Stimulated activated CD4-positive, alpha-beta T cell treated with anti-CD3 and anti-CD28 coated beads, Interleukin-12 subunit alpha, Interleukin-12 subunit beta, amount 100 ng/mL, for 24 hours (primary cell): ENCODE measurements around the gene KIF26B.

Experiments
- DNase-seq, 2 experiments: peaks; one replicate each; pipeline ENCODE4 v3.0.0-alpha.2; 2020; ENCODE audit warnings: low read depth in 2 of 2

The KIF26B gene

DNA sequence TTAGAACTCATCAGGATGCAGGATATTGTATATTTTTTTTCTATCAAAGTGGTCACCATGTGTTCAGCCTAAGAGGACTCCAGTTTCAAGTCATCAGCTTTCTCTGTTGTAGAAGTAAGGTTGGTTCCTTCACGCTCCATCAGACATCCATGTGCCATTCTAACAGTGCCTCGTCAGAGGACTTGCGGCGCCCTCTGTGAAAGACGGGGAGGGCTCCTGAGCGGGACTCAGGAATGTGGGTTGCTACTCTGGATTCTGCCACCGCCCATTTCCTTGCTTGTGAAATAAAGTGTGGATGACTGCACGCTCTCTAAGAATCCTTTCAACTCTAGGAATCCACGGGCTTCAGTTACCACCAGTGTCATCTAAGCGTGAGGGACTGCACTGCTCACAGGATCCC lies 593.5 kb downstream of the KIF26B start:
- no peak for DNase-seq

DNA sequence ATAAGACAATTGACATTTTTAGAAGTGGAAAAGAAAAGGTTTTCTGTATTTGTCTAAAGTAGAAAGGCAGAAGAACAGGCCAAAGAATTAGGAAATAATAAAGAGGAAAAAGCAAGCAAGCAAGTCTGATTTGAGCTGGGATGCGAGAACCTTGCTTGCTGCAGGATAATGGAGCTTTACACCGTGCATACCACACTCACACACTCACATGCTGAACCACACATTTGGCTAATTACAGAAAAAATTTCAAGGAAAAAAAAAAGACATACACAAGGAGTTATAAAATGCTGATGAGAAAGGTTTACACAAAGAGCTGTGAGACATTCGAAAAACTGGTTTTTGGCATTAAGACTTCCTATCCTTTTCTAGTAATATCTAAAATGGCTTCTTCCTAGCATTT lies 593.9 kb downstream of the KIF26B start:
- no peak for DNase-seq

DNA sequence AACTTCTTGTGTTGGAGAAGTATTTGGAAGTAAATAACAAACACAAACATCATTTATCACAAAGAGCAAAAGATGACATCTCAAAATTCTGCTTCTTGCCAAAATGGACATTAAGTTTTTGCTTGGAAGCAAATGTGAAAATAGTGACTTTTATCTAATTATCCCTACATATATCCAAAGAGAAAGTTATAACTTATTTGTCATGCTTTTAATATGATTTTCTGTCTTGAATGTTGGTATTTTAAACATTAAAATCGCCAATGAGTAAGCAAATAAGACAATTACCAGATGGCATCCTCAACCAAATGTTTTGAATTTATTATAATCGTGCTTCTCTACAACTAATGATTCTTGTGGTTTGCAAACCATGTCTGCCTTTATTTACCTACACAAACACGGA lies 594.3 kb downstream of the KIF26B start:
- DNase-seq = no peak

DNA sequence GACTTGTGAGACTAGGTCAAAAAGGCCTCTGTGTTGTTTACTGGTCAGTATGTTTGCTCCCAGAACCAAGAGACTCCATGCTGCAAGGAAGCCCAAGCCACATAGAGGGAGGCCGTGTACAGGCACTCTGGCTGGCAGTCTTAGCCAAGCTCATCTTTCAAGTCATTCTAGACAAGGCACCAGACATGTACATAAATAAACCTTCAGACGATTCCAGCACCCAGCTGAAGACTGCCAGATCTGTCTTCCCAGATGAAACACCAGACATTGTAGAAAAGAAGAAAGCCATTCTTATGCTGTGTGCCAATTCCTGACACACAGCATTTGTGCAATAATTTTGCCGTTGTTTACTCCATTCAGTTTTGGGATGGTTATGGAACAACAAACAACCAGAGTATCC lies 595.5 kb downstream of the KIF26B start:
- DNase-seq = no peak

DNA sequence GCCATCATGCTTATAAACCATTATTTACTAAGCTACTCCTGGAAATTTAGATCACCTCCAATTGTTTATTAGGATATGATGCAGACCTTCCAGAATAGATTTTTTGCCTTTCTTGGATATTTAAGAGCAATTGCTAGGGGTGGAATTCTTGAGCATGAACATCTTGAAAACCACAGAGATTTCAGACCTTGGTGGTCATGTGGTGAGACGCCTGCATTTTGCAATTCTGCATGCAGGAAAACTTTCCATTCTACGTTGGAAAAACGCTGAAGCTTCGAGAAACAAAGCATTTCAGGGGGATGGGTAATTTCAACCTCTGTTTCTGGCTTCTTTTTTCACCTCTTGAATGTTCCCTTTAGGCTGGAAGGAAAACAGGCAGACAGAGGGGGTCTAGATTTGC lies 596.3 kb downstream of the KIF26B start:
- no peak for DNase-seq

DNA sequence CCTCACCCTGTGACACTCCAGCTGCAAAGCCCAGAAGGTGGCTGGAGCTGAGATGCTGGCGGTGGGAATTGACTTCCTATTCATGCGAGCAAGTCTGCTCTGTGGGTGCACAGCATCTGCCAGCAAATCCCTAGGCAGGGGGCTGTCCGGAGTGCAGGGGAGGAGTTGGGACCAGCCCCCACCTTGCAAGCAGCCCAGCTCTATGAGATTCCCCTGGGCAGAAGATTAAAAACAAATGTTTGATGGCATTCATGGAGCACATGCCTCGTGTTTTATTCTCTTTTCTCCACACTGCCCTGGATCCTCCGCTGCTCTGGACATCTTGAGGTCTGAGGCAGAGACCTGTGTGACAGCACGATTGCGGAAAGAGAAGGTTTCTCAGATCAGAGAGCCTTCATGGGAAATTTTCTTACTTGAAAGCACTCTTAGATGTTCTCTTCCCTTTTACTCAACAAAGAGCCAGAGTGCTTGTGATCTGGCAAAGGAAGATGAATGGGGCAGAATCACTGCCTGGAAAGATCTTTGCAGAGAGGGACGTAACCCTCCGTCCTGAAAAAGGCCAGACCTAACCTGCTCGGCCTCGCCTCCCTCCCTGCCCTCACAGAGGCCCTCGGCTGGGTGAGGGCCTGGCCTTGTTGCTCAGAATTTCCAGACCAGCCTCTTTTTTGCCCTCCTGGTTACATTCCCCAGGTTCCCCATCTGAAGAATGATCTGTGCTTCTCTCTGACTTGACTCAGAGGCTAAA lies 597.1 kb downstream of the KIF26B start:
- no peak for DNase-seq

DNA sequence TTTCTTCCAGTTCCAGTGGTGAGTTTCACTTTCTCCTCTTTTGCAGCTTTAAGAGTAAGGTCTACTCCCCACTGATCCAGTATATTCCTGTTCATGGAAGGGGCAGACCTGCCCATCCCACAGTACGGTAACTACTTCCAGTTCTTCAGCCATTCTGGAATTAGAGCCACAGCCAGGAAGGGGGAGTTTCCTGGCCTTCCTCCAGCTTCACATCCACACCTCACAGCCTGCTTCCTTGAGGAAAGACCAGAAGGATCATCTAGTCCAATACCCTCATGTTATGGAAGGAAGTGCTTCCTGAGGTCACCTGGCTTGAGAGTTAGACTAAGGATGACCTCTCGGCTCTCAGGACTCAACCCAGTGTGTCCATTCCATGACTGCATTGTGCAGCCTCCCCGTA lies 597.8 kb downstream of the KIF26B start:
- no peak for DNase-seq

DNA sequence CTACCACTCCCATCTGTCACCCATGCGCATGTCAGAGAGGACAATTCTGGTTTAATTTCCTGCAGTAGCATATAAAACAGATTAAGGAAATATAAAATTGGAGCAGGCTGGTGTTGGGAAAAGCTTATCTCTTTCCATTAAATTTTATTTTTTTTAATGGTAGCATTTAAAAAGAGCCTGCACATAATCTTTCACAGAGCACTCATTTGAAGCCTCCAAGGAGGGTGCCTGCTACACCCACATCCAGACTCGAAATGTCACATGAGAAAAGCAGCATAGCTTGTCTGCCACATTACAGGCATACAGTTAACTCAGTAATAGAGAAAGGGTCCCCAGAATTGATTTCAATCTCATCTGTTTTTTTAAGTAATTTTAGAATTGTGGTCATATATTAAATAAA lies 599.0 kb downstream of the KIF26B start:
- no peak for DNase-seq

DNA sequence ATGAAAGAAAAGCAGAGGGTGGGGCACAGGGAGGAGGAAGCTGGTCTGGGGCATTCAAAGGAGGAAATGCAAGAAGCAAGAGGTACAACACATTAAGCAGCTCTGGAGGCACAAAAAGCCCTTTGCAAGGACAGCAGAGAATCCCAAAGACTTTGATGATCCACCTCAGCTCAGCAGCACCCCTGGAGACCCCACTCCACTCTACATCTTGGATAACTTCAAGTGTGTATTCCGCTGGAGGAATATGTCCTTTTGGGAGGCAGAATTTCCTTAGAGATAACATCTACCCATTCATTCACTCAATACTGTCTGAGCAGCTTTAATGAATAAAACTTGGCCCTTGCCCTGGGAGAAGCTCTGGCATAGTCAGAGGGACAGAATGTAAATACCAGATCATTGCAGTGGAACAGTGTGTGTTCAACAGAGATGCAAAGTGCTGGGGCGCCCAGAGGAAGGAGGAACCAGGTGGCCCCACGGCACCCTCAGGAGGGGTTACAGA lies 599.7 kb downstream of the KIF26B start:
- DNase-seq = no peak
